Measurements from ENCODE around the gene SLC6A17.

DNA sequence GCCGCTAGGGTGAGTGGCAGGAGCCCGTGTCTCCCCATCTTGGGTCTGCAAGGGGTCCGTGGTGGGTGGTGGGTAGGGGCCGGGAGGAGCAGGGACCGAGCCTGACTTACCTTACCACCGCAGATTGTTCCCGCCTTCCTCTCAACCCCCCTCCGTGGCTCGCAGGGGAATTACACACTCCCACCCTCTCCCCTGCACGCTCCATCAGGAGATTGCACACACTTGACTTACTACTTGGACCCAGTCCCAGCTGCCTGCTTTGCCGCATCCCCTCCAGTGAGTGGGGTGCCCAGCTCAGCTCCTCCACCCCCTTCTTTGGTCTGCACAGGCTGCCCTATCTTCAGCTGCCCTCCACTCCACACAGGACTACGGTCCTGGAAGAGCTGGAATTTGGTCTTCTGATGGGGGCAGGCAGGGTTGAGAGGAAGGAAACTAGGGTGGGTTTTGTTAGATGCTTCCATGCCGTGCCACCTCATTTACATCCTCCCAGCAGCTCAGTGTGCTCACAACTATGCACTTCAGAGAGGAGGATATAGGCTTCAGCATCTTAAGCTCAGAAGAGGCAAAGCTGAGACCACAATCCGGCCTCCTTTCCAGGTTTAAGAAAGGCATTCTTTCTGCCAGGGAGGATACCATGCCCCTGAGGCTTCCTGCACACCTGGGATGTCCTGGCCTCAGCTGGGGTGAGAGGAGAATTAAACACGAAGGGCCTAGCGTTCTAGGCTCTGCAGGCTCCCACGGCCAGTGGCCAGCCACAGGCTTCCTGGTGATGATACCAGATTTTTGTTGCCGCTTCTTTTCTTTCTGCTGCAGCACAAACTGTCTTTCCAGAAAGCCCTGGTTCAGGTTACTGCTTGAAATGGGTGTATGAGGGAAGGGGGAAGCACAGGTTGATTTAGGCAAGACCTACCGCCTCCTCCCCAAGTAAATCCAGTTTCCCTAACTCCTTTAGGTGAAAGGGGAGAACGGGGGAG lies 62.2 kb downstream of the SLC6A17 start:
- TF ChIP-seq, protein P1, sequence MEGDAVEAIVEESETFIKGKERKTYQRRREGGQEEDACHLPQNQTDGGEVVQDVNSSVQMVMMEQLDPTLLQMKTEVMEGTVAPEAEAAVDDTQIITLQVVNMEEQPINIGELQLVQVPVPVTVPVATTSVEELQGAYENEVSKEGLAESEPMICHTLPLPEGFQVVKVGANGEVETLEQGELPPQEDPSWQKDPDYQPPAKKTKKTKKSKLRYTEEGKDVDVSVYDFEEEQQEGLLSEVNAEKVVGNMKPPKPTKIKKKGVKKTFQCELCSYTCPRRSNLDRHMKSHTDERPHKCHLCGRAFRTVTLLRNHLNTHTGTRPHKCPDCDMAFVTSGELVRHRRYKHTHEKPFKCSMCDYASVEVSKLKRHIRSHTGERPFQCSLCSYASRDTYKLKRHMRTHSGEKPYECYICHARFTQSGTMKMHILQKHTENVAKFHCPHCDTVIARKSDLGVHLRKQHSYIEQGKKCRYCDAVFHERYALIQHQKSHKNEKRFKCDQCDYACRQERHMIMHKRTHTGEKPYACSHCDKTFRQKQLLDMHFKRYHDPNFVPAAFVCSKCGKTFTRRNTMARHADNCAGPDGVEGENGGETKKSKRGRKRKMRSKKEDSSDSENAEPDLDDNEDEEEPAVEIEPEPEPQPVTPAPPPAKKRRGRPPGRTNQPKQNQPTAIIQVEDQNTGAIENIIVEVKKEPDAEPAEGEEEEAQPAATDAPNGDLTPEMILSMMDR (conservative IDR thresholded peaks at IDR 0.05; ENCODE audit: low read depth in 2 of 2): no peak; a peak in 1 of 4 replicates
- TF ChIP-seq EZH2 (IDR thresholded peaks at IDR 0.05; ENCODE audit: low read depth, unreplicated experiment) (no peak), EZH2phosphoT487 (IDR thresholded peaks at IDR 0.05; ENCODE audit: unreplicated experiment) (no peak), CREB1 (CRISPR knock-in tag; IDR thresholded peaks at IDR 0.05; ENCODE audit: low read depth) (no peak), JUNB (IDR thresholded peaks at IDR 0.05; ENCODE audit: unreplicated experiment) (no peak), POLR2AphosphoS5 (IDR thresholded peaks at IDR 0.05; ENCODE audit: low read depth) (no peak), NANOG (IDR thresholded peaks at IDR 0.05; ENCODE audit: borderline replicate concordance) (no peak)
- TF ChIP-seq, protein P2, sequence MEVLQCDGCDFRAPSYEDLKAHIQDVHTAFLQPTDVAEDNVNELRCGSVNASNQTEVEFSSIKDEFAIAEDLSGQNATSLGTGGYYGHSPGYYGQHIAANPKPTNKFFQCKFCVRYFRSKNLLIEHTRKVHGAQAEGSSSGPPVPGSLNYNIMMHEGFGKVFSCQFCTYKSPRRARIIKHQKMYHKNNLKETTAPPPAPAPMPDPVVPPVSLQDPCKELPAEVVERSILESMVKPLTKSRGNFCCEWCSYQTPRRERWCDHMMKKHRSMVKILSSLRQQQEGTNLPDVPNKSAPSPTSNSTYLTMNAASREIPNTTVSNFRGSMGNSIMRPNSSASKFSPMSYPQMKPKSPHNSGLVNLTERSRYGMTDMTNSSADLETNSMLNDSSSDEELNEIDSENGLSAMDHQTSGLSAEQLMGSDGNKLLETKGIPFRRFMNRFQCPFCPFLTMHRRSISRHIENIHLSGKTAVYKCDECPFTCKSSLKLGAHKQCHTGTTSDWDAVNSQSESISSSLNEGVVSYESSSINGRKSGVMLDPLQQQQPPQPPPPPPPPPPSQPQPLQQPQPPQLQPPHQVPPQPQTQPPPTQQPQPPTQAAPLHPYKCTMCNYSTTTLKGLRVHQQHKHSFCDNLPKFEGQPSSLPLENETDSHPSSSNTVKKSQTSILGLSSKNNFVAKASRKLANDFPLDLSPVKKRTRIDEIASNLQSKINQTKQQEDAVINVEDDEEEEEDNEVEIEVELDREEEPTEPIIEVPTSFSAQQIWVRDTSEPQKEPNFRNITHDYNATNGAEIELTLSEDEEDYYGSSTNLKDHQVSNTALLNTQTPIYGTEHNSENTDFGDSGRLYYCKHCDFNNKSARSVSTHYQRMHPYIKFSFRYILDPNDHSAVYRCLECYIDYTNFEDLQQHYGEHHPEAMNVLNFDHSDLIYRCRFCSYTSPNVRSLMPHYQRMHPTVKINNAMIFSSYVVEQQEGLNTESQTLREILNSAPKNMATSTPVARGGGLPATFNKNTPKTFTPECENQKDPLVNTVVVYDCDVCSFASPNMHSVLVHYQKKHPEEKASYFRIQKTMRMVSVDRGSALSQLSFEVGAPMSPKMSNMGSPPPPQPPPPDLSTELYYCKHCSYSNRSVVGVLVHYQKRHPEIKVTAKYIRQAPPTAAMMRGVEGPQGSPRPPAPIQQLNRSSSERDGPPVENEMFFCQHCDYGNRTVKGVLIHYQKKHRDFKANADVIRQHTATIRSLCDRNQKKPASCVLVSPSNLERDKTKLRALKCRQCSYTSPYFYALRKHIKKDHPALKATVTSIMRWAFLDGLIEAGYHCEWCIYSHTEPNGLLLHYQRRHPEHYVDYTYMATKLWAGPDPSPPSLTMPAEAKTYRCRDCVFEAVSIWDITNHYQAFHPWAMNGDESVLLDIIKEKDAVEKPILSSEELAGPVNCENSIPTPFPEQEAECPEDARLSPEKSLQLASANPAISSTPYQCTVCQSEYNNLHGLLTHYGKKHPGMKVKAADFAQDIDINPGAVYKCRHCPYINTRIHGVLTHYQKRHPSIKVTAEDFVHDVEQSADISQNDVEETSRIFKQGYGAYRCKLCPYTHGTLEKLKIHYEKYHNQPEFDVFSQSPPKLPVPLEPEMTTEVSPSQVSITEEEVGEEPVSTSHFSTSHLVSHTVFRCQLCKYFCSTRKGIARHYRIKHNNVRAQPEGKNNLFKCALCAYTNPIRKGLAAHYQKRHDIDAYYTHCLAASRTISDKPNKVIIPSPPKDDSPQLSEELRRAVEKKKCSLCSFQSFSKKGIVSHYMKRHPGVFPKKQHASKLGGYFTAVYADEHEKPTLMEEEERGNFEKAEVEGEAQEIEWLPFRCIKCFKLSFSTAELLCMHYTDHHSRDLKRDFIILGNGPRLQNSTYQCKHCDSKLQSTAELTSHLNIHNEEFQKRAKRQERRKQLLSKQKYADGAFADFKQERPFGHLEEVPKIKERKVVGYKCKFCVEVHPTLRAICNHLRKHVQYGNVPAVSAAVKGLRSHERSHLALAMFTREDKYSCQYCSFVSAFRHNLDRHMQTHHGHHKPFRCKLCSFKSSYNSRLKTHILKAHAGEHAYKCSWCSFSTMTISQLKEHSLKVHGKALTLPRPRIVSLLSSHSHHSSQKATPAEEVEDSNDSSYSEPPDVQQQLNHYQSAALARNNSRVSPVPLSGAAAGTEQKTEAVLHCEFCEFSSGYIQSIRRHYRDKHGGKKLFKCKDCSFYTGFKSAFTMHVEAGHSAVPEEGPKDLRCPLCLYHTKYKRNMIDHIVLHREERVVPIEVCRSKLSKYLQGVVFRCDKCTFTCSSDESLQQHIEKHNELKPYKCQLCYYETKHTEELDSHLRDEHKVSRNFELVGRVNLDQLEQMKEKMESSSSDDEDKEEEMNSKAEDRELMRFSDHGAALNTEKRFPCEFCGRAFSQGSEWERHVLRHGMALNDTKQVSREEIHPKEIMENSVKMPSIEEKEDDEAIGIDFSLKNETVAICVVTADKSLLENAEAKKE (CRISPR knock-in tag; IDR thresholded peaks at IDR 0.05): no peak

Data from GM23338 (cell line).